H9 (cell line): Measurements from ENCODE around the gene HPCAL1. TPM values are rescaled to one million over a fixed set of nuclear protein-coding genes. Genes with fewer than 3 reads are reported as not detected.

Experiments
- DNase-seq: peaks from one replicate; pipeline ENCODE4 v3.0.0-alpha.2; 2017
- H2AFZ ChIP-seq: one replicate; pipeline ENCODE4 v1.6.1; 2013; ENCODE audit warnings: mild to moderate bottlenecking, low read length, control low read depth, moderate library complexity
- H2AK5ac ChIP-seq: 2 replicates; pipeline ENCODE4 v1.6.1; 2013; ENCODE audit warnings: low read length, control low read depth, mixed read lengths; ENCODE audit not compliant: insufficient read length
- H2BK120ac ChIP-seq: one replicate; pipeline ENCODE4 v1.6.1; 2013; ENCODE audit warnings: low read depth, mild to moderate bottlenecking, low read length, control low read depth, inconsistent platforms; ENCODE audit not compliant: poor library complexity, severe bottlenecking
- H2BK12ac ChIP-seq: 2 replicates; pipeline ENCODE4 v1.6.1; 2013; ENCODE audit warnings: low read length, control low read depth, mixed read lengths, low read depth; ENCODE audit not compliant: insufficient read length
- H2BK15ac ChIP-seq: 2 replicates; pipeline ENCODE4 v1.6.1; 2013; ENCODE audit warnings: low read depth, low read length, control low read depth
- H2BK20ac ChIP-seq: one replicate; pipeline ENCODE4 v1.6.1; 2013; ENCODE audit warnings: low read depth, mild to moderate bottlenecking, low read length, control low read depth, inconsistent platforms; ENCODE audit not compliant: poor library complexity, severe bottlenecking
- H2BK5ac ChIP-seq: 2 replicates; pipeline ENCODE4 v1.6.1; 2013; ENCODE audit warnings: low read length, control low read depth, mixed read lengths; ENCODE audit not compliant: insufficient read length
- H3K14ac ChIP-seq: 2 replicates; pipeline ENCODE4 v1.6.1; 2013; ENCODE audit warnings: low read length, control low read depth; ENCODE audit not compliant: insufficient read depth
- H3K18ac ChIP-seq: 2 replicates; pipeline ENCODE4 v1.6.1; 2013; ENCODE audit warnings: low read depth, mild to moderate bottlenecking, mixed read lengths, low read length, control low read depth; ENCODE audit not compliant: insufficient read length
- H3K23ac ChIP-seq: 2 replicates; pipeline ENCODE4 v1.6.1; 2013; ENCODE audit warnings: low read length, control low read depth, mixed read lengths, low read depth; ENCODE audit not compliant: insufficient read length
- H3K23me2 ChIP-seq: 2 replicates; pipeline ENCODE4 v1.6.1; 2013; ENCODE audit warnings: low read depth, mild to moderate bottlenecking, mixed read lengths, low read length, control low read depth; ENCODE audit not compliant: insufficient read length, poor library complexity, severe bottlenecking
- H3K27ac ChIP-seq: 2 replicates; pipeline ENCODE4 v1.5.1; 2013; ENCODE audit warnings: low read length, control low read depth, mixed read lengths, low read depth; ENCODE audit not compliant: insufficient read length
- H3K27me3 ChIP-seq: 2 replicates; pipeline ENCODE4 v1.6.1; 2013; ENCODE audit warnings: low read length, control low read depth, inconsistent platforms; ENCODE audit not compliant: insufficient read depth
- H3K4ac ChIP-seq: 2 replicates; pipeline ENCODE4 v1.6.1; 2013; ENCODE audit warnings: low read depth, mild to moderate bottlenecking, control low read depth, inconsistent platforms, low read length, moderate library complexity
- H3K4me1 ChIP-seq: 2 replicates; pipeline ENCODE4 v1.6.1; 2013; ENCODE audit warnings: low read length, control low read depth, inconsistent platforms; ENCODE audit not compliant: insufficient read depth
- H3K4me2 ChIP-seq: 2 replicates; pipeline ENCODE4 v1.6.1; 2013; ENCODE audit warnings: low read length, control low read depth, mixed read lengths; ENCODE audit not compliant: insufficient read length, insufficient read depth
- H3K56ac ChIP-seq: 2 replicates; pipeline ENCODE4 v1.6.1; 2013; ENCODE audit warnings: low read depth, mild to moderate bottlenecking, mixed read lengths, low read length, control low read depth; ENCODE audit not compliant: insufficient read length
- H3K79me1 ChIP-seq: 2 replicates; pipeline ENCODE4 v1.6.1; 2013; ENCODE audit warnings: low read depth, mild to moderate bottlenecking, moderate library complexity, low read length, control low read depth, inconsistent platforms; ENCODE audit not compliant: insufficient read depth, poor library complexity, severe bottlenecking
- H3K79me2 ChIP-seq: 2 replicates; pipeline ENCODE4 v1.6.1; 2013; ENCODE audit warnings: low read length, control low read depth, inconsistent platforms; ENCODE audit not compliant: insufficient read depth
- H3K9ac ChIP-seq: 2 replicates; pipeline ENCODE4 v1.6.1; 2013; ENCODE audit warnings: low read length, control low read depth, mixed read lengths; ENCODE audit not compliant: insufficient read length; ENCODE audit errors: extremely low read depth
- H3K9me3 ChIP-seq: one replicate; pipeline ENCODE4 v1.6.1; 2013; ENCODE audit warnings: low read depth, low read length, inconsistent platforms; ENCODE audit not compliant: control insufficient read depth
- H3T11ph ChIP-seq: one replicate; pipeline ENCODE4 v1.6.1; 2013; ENCODE audit warnings: mild to moderate bottlenecking, low read length, control low read depth, inconsistent platforms
- H4K20me1 ChIP-seq: one replicate; pipeline ENCODE4 v1.6.1; 2013; ENCODE audit not compliant: control insufficient read depth, insufficient read length, insufficient read depth
- H4K5ac ChIP-seq: 2 replicates; pipeline ENCODE4 v1.6.1; 2013; ENCODE audit warnings: low read depth, mild to moderate bottlenecking, mixed read lengths, low read length, control low read depth; ENCODE audit not compliant: insufficient read length
- H4K8ac ChIP-seq: replicated peaks from 2 replicates; pipeline ENCODE4 v1.6.1; 2013; ENCODE audit warnings: low read length, control low read depth, mixed read lengths, low read depth; ENCODE audit not compliant: insufficient read length
- H4K91ac ChIP-seq: 2 replicates; pipeline ENCODE4 v1.6.1; 2013; ENCODE audit warnings: low read depth, mild to moderate bottlenecking, moderate library complexity, mixed read lengths, low read length, control low read depth; ENCODE audit not compliant: insufficient read length
- H3K27ac Mint-ChIP-seq, 3 experiments: 2 replicates in 2 of 3; 3 replicates in 1 of 3; pipeline ENCODE4 v1.8.0; 2020 to 2021; ENCODE audit warnings: mixed read lengths in 3 of 3, mild to moderate bottlenecking in 1 of 3, moderate library complexity in 1 of 3
- H3K27me3 Mint-ChIP-seq: 2 replicates; pipeline ENCODE4 v1.8.0; 2021; ENCODE audit warnings: low read depth, mild to moderate bottlenecking, moderate library complexity, mixed read lengths
- H3K36me3 Mint-ChIP-seq, 3 experiments: 2 replicates in 2 of 3; 3 replicates in 1 of 3; pipeline ENCODE4 v1.8.0; 2020 to 2021; ENCODE audit warnings: low read depth in 3 of 3, mixed read lengths in 3 of 3; ENCODE audit not compliant: insufficient read depth in 1 of 3
- H3K4me1 Mint-ChIP-seq, 2 experiments: 2 replicates each; pipeline ENCODE4 v1.8.0; 2020; ENCODE audit warnings: mixed read lengths in 2 of 2
- H3K4me3 Mint-ChIP-seq, 2 experiments: 2 replicates in 1 of 2; 3 replicates in 1 of 2; pipeline ENCODE4 v1.8.0; 2020 to 2021; ENCODE audit warnings: mild to moderate bottlenecking in 2 of 2, mixed read lengths in 2 of 2, moderate library complexity in 1 of 2
- H3K9me3 Mint-ChIP-seq, 2 experiments: 2 replicates in 1 of 2; 3 replicates in 1 of 2; pipeline ENCODE4 v1.8.0; 2020; ENCODE audit warnings: mild to moderate bottlenecking in 2 of 2, mixed read lengths in 2 of 2, moderate library complexity in 1 of 2
- WGBS: extraction: QIAGEN DNeasy Blood & Tissue Kit; methylation state at CpG from one replicate; pipeline ENCODE4 v1.1.7; 2013; ENCODE audit warnings: missing lambda C conversion rate, low lambda C conversion rate, mixed read lengths; ENCODE audit not compliant: insufficient read length; ENCODE audit errors: extremely low coverage; 5-methylcytosine and 5-hydroxymethylcytosine counted together
- total RNA-seq: library from RNA; stranded (reverse); gene quantifications from 2 replicates; pipeline ENCODE4 v1.2.1, GENCODE V29; 2021
- TF ChIP-seq, protein P1 (sequence below): fragments of 200-600 bp; sonication (generic); conservative IDR thresholded peaks from 3 replicates; pipeline ENCODE4 v1.8.0; 2021; ENCODE audit warnings: antibody characterized with exemption, mild to moderate bottlenecking

Gene HPCAL1
- total RNA-seq, 1 experiment from 2014 or later = 4.7 TPM

DNA sequence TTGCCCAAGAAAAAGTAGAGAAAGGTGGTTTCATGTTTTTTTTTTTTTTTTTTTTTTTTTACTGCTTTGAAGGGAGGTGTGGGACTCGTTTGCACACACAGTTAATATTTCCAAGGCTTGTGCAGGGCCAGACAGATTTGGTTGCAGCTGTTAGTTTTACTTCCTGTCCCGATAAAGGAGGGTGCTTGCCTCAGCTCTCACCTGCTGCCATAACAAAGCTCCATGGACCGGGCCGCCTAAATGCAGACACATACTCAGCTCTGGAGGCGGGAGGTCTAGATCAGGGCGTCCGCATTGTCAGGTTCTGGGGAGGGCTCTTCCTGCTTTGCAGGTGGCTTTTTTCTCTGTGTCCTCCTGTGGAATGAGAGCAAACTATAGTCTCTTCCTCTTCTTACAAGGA, 75.5 kb downstream of the HPCAL1 start:
- Histone ChIP-seq H2BK20ac (no peak overlapping the region), H4K91ac (no peak overlapping the region), H3K23ac (no peak overlapping the region), H3K27me3 (no peaks in the 10 kb centered on the region), H3K9ac (no peak overlapping the region), H3K27ac (no peak overlapping the region), H3K79me2 (no peaks in the 10 kb centered on the region), H3K4ac (no peak overlapping the region), H3K56ac (no peak overlapping the region), H3K18ac (no peak overlapping the region), H4K20me1 (no peaks in the 10 kb centered on the region), H2AK5ac (no peak overlapping the region), H4K5ac (no peak overlapping the region), H2BK15ac (no peak overlapping the region), H3T11ph (no peak overlapping the region), H3K23me2 (no peaks in the 10 kb centered on the region), H4K8ac (no peak overlapping the region), H2BK12ac (no peak overlapping the region), H2BK5ac (no peak overlapping the region), H3K9me3 (no peaks in the 10 kb centered on the region), H2AFZ (no peak overlapping the region), H3K79me1 (no peaks in the 10 kb centered on the region), H3K4me2 (no peak overlapping the region), H2BK120ac (no peak overlapping the region), H3K14ac (no peak overlapping the region), H3K4me1 (peaks cover 18% of the 10 kb centered on the region; the same call in 1 of the 2 replicates)
- DNase-seq = no peak
- Mint-ChIP-seq H3K36me3 (no peaks in the 10 kb centered on the region), H3K4me3 (no peak overlapping the region), H3K27ac (peak overlapping the region in 1 of 3 experiments; percentile 39; a peak in 1 of 7 replicates), H3K4me1 (peaks cover 33 to 49% of the 10 kb centered on the region in 2 experiments), H3K27me3 (no peaks in the 10 kb centered on the region), H3K9me3 (no peaks in the 10 kb centered on the region)
- WGBS = no CpG with 5 or more reads among the region's 7 CpGs
- TF ChIP-seq, protein P1, sequence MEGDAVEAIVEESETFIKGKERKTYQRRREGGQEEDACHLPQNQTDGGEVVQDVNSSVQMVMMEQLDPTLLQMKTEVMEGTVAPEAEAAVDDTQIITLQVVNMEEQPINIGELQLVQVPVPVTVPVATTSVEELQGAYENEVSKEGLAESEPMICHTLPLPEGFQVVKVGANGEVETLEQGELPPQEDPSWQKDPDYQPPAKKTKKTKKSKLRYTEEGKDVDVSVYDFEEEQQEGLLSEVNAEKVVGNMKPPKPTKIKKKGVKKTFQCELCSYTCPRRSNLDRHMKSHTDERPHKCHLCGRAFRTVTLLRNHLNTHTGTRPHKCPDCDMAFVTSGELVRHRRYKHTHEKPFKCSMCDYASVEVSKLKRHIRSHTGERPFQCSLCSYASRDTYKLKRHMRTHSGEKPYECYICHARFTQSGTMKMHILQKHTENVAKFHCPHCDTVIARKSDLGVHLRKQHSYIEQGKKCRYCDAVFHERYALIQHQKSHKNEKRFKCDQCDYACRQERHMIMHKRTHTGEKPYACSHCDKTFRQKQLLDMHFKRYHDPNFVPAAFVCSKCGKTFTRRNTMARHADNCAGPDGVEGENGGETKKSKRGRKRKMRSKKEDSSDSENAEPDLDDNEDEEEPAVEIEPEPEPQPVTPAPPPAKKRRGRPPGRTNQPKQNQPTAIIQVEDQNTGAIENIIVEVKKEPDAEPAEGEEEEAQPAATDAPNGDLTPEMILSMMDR = no peak
